K562 (cell line): ENCODE results near the gene ASCC2. TPM values are rescaled to one million over a fixed set of nuclear protein-coding genes. Genes with fewer than 3 reads are reported as not detected.

Experiments used
- ATAC-seq: fragments of 200-7000 bp; cut with Tn5 transposase; 3 replicates; pipeline ENCODE4 v1.9.1; 2020; ENCODE audit warnings: moderate library complexity
- BruUV-seq: library from RNA; stranded (reverse); fragments of 400-500 nt; replicated peaks from 2 replicates; lab custom pipeline; 2021; lab: Mats Ljungman, UMichigan
- CTCF ChIA-PET: fragments of 300-600 bp; formaldehyde crosslinking; extraction: SDS; loops from one replicate; lab custom pipeline; 2021; ENCODE audit warnings: low intra/inter-chr PET ratio; lab: Yijun Ruan, JAX
- POLR2A ChIA-PET: fragments of 300-600, 350-650 bp; sonication (Branson Sonifier 250); formaldehyde crosslinking; extraction: SDS; loops from one replicate; lab custom pipeline; 2021; ENCODE audit warnings: antibody characterized with exemption, inconsistent platforms; lab: Yijun Ruan, JAX
- DNase-seq, 4 experiments: peaks; one replicate each; pipeline versions ENCODE4 v3.0.0 to v3.0.0-alpha.2; 2011 to 2018; ENCODE audit warnings: low spot score in 3 of 4, mixed read lengths in 3 of 4; ENCODE audit errors: extremely low read depth in 1 of 4
- FAIRE-seq: peaks from 2 replicates; lab custom pipeline; 2011; peaks lifted over from hg19 to GRCh38; lab: Jason Lieb, UNC
- H2AFZ ChIP-seq: 2 replicates; pipeline ENCODE4 v1.6.0; 2011; ENCODE audit warnings: low read depth, low read length, control low read depth, inconsistent platforms
- H3K27ac ChIP-seq: fragments of 200-600 bp; 3 replicates; pipeline ENCODE4 v1.8.0; 2011; ENCODE audit warnings: low read depth, mild to moderate bottlenecking, control low read depth, inconsistent platforms, low read length, moderate library complexity, mixed read lengths; ENCODE audit errors: extremely low read depth
- H3K27me3 ChIP-seq, 2 experiments: fragments of 300-600 bp in 1 of 2; 2 replicates in 1 of 2; 3 replicates in 1 of 2; pipeline versions ENCODE4 v1.6.0 to v1.8.0; 2011; ENCODE audit warnings: inconsistent platforms in 2 of 2, low read length in 2 of 2, mild to moderate bottlenecking in 1 of 2, mixed read lengths in 1 of 2, moderate library complexity in 1 of 2; ENCODE audit not compliant: control insufficient read depth in 2 of 2, insufficient read depth in 2 of 2
- H3K36me3 ChIP-seq: fragments of 300-600 bp; 3 replicates; pipeline ENCODE4 v1.8.0; 2011; ENCODE audit warnings: mild to moderate bottlenecking, low read length, inconsistent platforms; ENCODE audit not compliant: control insufficient read depth, insufficient read depth
- H3K4me1 ChIP-seq, 2 experiments: fragments of 200-600 bp in 1 of 2; replicated peaks in 1 of 2; 2 replicates in 1 of 2; 3 replicates in 1 of 2; pipeline versions ENCODE4 v1.5.1 to v1.8.0; 2011; ENCODE audit warnings: inconsistent platforms in 2 of 2, low read length in 2 of 2, mild to moderate bottlenecking in 1 of 2, mixed read lengths in 1 of 2, moderate library complexity in 1 of 2; ENCODE audit not compliant: control insufficient read depth in 2 of 2, insufficient read depth in 2 of 2
- H3K4me2 ChIP-seq: 2 replicates; pipeline ENCODE4 v1.6.1; 2011; ENCODE audit warnings: low read length, control low read depth, inconsistent platforms, mixed read lengths; ENCODE audit not compliant: insufficient read depth
- H3K4me3 ChIP-seq: fragments of 200-600 bp; sonication (generic), shearing (Covaris generic); 2 replicates; pipeline ENCODE4 v1.5.1; 2016; ENCODE audit warnings: control low read depth, inconsistent platforms
- H3K79me2 ChIP-seq: fragments of 200-600 bp; 3 replicates; pipeline ENCODE4 v1.8.0; 2011; ENCODE audit warnings: low read length, inconsistent platforms; ENCODE audit not compliant: control insufficient read depth, insufficient read depth
- H3K9ac ChIP-seq, 2 experiments: 2 replicates each; pipeline versions ENCODE4 v1.6.0 to v1.6.1; 2011; ENCODE audit warnings: low read depth in 2 of 2, low read length in 2 of 2, control low read depth in 1 of 2, inconsistent platforms in 1 of 2, mild to moderate bottlenecking in 1 of 2, mixed read lengths in 1 of 2; ENCODE audit not compliant: insufficient read depth in 1 of 2
- H3K9me1 ChIP-seq: one replicate; pipeline ENCODE4 v1.6.0; 2011; ENCODE audit warnings: inconsistent platforms, mild to moderate bottlenecking, low read length, moderate library complexity; ENCODE audit not compliant: control insufficient read depth, insufficient read depth
- H3K9me3 ChIP-seq: replicated peaks from 2 replicates; pipeline ENCODE4 v1.5.1; 2011; ENCODE audit warnings: low read depth, low read length, inconsistent platforms; ENCODE audit not compliant: control insufficient read depth, insufficient read depth
- H4K20me1 ChIP-seq: replicated peaks from 2 replicates; pipeline ENCODE4 v1.6.1; 2011; ENCODE audit warnings: low read length, inconsistent platforms, mixed read lengths; ENCODE audit not compliant: control insufficient read depth, insufficient read depth
- NCOA4 ChIP-seq: fragments of 450-650 bp; IDR thresholded peaks from 2 replicates; pipeline ENCODE4 v1.6.1; 2018; ENCODE audit warnings: mild to moderate bottlenecking; ENCODE audit not compliant: partially characterized antibody
- SNIP1 ChIP-seq: fragments of 450-650 bp; IDR thresholded peaks from 2 replicates; pipeline ENCODE4 v1.7.1; 2017; ENCODE audit warnings: low read depth, mild to moderate bottlenecking
- ZBTB7A ChIP-seq: IDR thresholded peaks from 2 replicates; pipeline ENCODE4 v1.6.1; 2011; ENCODE audit warnings: low read depth, mild to moderate bottlenecking, low read length, moderate library complexity, borderline replicate concordance; ENCODE audit not compliant: control insufficient read depth
- ZNF121 ChIP-seq: sonication (generic); formaldehyde crosslinking; conservative IDR thresholded peaks from 2 replicates; pipeline ENCODE4 v1.8.0; 2022; ENCODE audit warnings: missing genetic modification reagents
- ZNF75A ChIP-seq: fragments of 450-650 bp; formaldehyde crosslinking; IDR thresholded peaks from 2 replicates; pipeline ENCODE4 v1.4.0; 2020; ENCODE audit warnings: mild to moderate bottlenecking
- WGBS: fragments of 100-300 bp; shearing (Covaris generic); methylation state at CpG from one replicate; pipeline ENCODE4 v1.1.6; 2016; ENCODE audit warnings: low coverage, mixed read lengths; ENCODE audit not compliant: insufficient coverage; ENCODE audit errors: missing lambda C conversion rate; 5-methylcytosine and 5-hydroxymethylcytosine counted together
- in situ Hi-C: fragments of 300-500 bp; cut with MboI; formaldehyde crosslinking; loops from 4 replicates; pipeline ENCODE4 v1.15.0; 2018; ENCODE audit warnings: inconsistent platforms, mixed read lengths
- intact Hi-C: fragments of 100-400 bp; cut with micrococcal nuclease; formaldehyde crosslinking; loops from 2 replicates; pipeline ENCODE4 v1.14.2; 2022
- polyA plus RNA-seq, 8 experiments: library from polyadenylated mRNA; depleted of rRNA in 4 of 8; stranded (reverse) in 5 of 8; unstranded in 3 of 8; fragments of >200 nt; fragmentation: Nextera tagmentation in 2 of 8; fragmentation: Illumina TruSeq in 1 of 8; extraction: Ambion mirVana in 2 of 8; extraction: Trizol in 1 of 8; gene quantifications; 2 replicates each; pipeline versions ENCODE4 v1.2.1 to v1.2.3, GENCODE V29; 2011 to 2014; ENCODE audit warnings: inconsistent platforms in 1 of 8, missing spikeins in 1 of 8
- total RNA-seq, 7 experiments: library from RNA; depleted of rRNA in 6 of 7; stranded (reverse); fragments of >200 nt in 6 of 7; fragmentation: Illumina TruSeq in 2 of 7; extraction: Trizol in 2 of 7; gene quantifications; 2 replicates each; pipeline versions ENCODE4 v1.2.1 to v1.2.3, GENCODE V29; 2011 to 2021; ENCODE audit warnings: low replicate concordance in 1 of 7
- TF ChIP-seq, protein P1 (sequence below): fragments of 250-450 bp; sonication (Bioruptor Pico); IDR thresholded peaks from 2 replicates; pipeline ENCODE4 v1.4.0; 2020; ENCODE audit warnings: mild to moderate bottlenecking
- TF ChIP-seq, protein P2 (sequence below), 2 experiments: IDR thresholded peaks in 1 of 2; conservative IDR thresholded peaks in 1 of 2; 2 replicates each; pipeline ENCODE4 v1.6.1; 2016; ENCODE audit warnings: low read depth in 2 of 2, mild to moderate bottlenecking in 1 of 2, missing compliant biosample characterization in 1 of 2, missing genetic modification characterization in 1 of 2, moderate library complexity in 1 of 2

The ASCC2 gene
- total and polyA plus RNA-seq, 9 of the 15 experiments (the other 6 are each of a cell fraction or from before 2014, with no cell fraction given), result 4.0 to 46.7 (median 26.8) TPM

DNA sequence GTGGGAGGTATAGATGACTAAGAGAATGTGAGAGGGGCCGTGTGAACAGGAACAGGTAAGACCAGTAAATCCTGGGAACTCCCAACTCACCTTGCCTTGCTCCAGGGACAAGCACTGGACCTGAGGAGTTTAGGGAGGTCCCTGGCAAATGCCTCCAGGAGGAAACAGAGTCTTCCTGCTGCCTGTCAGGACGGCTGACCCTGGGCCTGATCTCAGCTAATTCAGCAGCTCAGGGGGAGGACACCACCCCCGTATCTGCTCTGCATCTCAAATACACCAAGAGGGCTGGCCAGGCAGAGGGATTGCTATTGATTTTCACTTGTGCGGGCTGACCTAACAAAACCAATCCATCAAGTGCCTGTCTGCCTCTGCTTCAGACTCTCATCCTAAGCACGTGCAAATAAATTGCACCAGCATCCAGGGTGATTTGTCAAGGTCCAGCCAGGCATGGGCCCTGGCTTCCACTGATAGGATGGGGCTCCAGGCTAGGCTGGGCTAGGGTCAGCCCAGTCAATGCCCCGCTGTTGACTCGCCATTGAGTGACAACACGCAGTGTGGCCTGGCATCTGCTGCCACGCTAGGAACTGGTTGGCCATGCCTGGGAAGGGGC is 50.6 kb downstream of the ASCC2 start:
- no peak overlapping the region for H3K4me2 ChIP-seq
- no peak overlapping the region for H3K27ac ChIP-seq
- 66% methylated on average over 8 of the region's 9 CpGs for whole genome bisulfite sequencing
- intact Hi-C loops (no loop called here), in situ Hi-C loops (no loop called here)
- no peak; the same call in 2 of the 3 replicates for ATAC-seq
- H2AFZ ChIP-seq, result no peak overlapping the region
- no peak for DNase-seq
- H3K36me3 ChIP-seq, result peaks cover 39% of the 10 kb centered on the region; the same call in 1 of the 3 replicates
- no peaks in the 10 kb centered on the region for H3K9me3 ChIP-seq
- no peaks in the 10 kb centered on the region for H3K79me2 ChIP-seq
- no TSS peak for BruUV-seq
- POLR2A ChIA-PET, result interaction anchor here (0.5 to 0.6 kb wide), 2 partner anchors 12 to 353 kb away, joined by 3 read pairs; no protein-coding TSS in a partner anchor
- no peak overlapping the region; a peak in 1 of 4 replicates for H3K9ac ChIP-seq
- H4K20me1 ChIP-seq, result no peaks in the 10 kb centered on the region
- H3K4me1 ChIP-seq, result no peaks in the 10 kb centered on the region; a peak in 2 of 5 replicates
- no peaks in the 10 kb centered on the region for H3K27me3 ChIP-seq
- TF ChIP-seq NCOA4, result no peak
- no peak for TF ChIP-seq ZNF75A (CRISPR knock-in tag)
- no peak for TF ChIP-seq ZNF121 (CRISPR knock-in tag)
- TF ChIP-seq, protein P1, sequence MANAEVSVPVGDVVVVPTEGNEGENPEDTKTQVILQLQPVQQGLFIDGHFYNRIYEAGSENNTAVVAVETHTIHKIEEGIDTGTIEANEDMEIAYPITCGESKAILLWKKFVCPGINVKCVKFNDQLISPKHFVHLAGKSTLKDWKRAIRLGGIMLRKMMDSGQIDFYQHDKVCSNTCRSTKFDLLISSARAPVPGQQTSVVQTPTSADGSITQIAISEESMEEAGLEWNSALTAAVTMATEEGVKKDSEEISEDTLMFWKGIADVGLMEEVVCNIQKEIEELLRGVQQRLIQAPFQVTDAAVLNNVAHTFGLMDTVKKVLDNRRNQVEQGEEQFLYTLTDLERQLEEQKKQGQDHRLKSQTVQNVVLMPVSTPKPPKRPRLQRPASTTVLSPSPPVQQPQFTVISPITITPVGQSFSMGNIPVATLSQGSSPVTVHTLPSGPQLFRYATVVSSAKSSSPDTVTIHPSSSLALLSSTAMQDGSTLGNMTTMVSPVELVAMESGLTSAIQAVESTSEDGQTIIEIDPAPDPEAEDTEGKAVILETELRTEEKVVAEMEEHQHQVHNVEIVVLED, result no peak
- no peak for TF ChIP-seq ZBTB7A
- no peak for TF ChIP-seq SNIP1
- TF ChIP-seq, protein P2, sequence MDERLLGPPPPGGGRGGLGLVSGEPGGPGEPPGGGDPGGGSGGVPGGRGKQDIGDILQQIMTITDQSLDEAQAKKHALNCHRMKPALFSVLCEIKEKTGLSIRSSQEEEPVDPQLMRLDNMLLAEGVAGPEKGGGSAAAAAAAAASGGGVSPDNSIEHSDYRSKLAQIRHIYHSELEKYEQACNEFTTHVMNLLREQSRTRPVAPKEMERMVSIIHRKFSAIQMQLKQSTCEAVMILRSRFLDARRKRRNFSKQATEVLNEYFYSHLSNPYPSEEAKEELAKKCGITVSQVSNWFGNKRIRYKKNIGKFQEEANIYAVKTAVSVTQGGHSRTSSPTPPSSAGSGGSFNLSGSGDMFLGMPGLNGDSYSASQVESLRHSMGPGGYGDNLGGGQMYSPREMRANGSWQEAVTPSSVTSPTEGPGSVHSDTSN (CRISPR knock-in tag; IDR thresholded peaks at IDR 0.05; ENCODE audit: low read depth), result no peak
- TF ChIP-seq, protein P2 (tag; conservative IDR thresholded peaks at IDR 0.05; ENCODE audit: low read depth), result 0 out of 2 replicates have a peak, but pooled peaks have one; percentile 6
- H3K4me3 ChIP-seq, result no peak overlapping the region
- no peaks in the 10 kb centered on the region for H3K9me1 ChIP-seq
- CTCF ChIA-PET, result no interaction called here
- no peak for FAIRE-seq
